SU-DHL-6 (cell line): Measurements from ENCODE around the gene PBRM1.

Experiments used
- H2AFZ ChIP-seq: fragments of 200-600 bp; sonication (generic); 2 replicates; pipeline ENCODE4 v1.6.1; 2014; ENCODE audit warnings: low read depth, mild to moderate bottlenecking, moderate library complexity, mixed read lengths, antibody characterized with exemption, low read length; ENCODE audit not compliant: severe bottlenecking
- H3F3A ChIP-seq: fragments of 200-600 bp; shearing (Covaris generic); 2 replicates; pipeline ENCODE4 v1.6.0; 2016; ENCODE audit warnings: antibody characterized with exemption, mild to moderate bottlenecking; ENCODE audit not compliant: insufficient read depth
- H3K27ac ChIP-seq: fragments of 200-600 bp; sonication (generic); 2 replicates; pipeline ENCODE4 v1.5.1; 2016; ENCODE audit warnings: low read depth, mild to moderate bottlenecking, low read length, moderate library complexity, mixed read lengths
- H3K27me3 ChIP-seq: fragments of 200-600 bp; sonication (generic), shearing (Covaris generic); 2 replicates; pipeline ENCODE4 v1.6.0; 2014; ENCODE audit warnings: mild to moderate bottlenecking, low read length
- H3K36me3 ChIP-seq: fragments of 200-600 bp; sonication (generic); 2 replicates; pipeline ENCODE4 v1.6.1; 2014; ENCODE audit warnings: mild to moderate bottlenecking, low read length, mixed read lengths
- H3K4me2 ChIP-seq: fragments of 300-600, 200-600 bp; shearing (Covaris generic), sonication (generic); 2 replicates; pipeline ENCODE4 v1.6.0; 2014; ENCODE audit warnings: low read length, low read depth, mild to moderate bottlenecking; ENCODE audit not compliant: poor library complexity, severe bottlenecking
- H3K4me3 ChIP-seq: fragments of 200-600 bp; sonication (generic); 2 replicates; pipeline ENCODE4 v1.5.1; 2014; ENCODE audit warnings: antibody characterized with exemption, low read length, mild to moderate bottlenecking, mixed read lengths; ENCODE audit not compliant: insufficient read depth, poor library complexity, severe bottlenecking
- H3K79me2 ChIP-seq: fragments of 200-600 bp; sonication (generic); 2 replicates; pipeline ENCODE4 v1.6.1; 2014; ENCODE audit warnings: mild to moderate bottlenecking, low read length, moderate library complexity; ENCODE audit not compliant: insufficient read depth
- H3K9ac ChIP-seq: fragments of 200-600 bp; sonication (generic); 2 replicates; pipeline ENCODE4 v1.7.0; 2014; ENCODE audit warnings: mild to moderate bottlenecking, low read length
- H3K9me2 ChIP-seq: fragments of 200-600 bp; sonication (generic); replicated peaks from 2 replicates; pipeline ENCODE4 v1.6.1; 2014; ENCODE audit warnings: low read length; ENCODE audit not compliant: insufficient read depth
- H3K9me3 ChIP-seq: fragments of 200-600 bp; sonication (generic); 2 replicates; pipeline ENCODE4 v1.6.1; 2014; ENCODE audit warnings: low read length, mixed read lengths; ENCODE audit not compliant: insufficient read depth
- H4K20me1 ChIP-seq: fragments of 200-600 bp; sonication (generic); 2 replicates; pipeline ENCODE4 v1.6.1; 2014; ENCODE audit warnings: low read depth, mild to moderate bottlenecking, antibody characterized with exemption, low read length, moderate library complexity, mixed read lengths
- CTCF ChIP-seq: fragments of 200-600 bp; sonication (generic); IDR thresholded peaks from one replicate; pipeline ENCODE4 v1.5.1; 2017; ENCODE audit warnings: antibody characterized with exemption, mild to moderate bottlenecking, low read length, moderate library complexity; ENCODE audit not compliant: insufficient read depth, poor library complexity, severe bottlenecking
- EZH2phosphoT487 ChIP-seq: fragments of 200-600 bp; sonication (generic), shearing (Covaris generic); conservative IDR thresholded peaks from 2 replicates; pipeline ENCODE4 v1.6.1; 2018; ENCODE audit warnings: mild to moderate bottlenecking, antibody characterized with exemption, low read length, moderate library complexity, mixed read lengths

The PBRM1 gene

GRCh38 chr3:52525680-52526561 lies 159.8 kb downstream of the PBRM1 start:
- Histone ChIP-seq H3K79me2 (peaks cover 16% of the 10 kb centered on the region), H3K9me3 (no peaks in the 10 kb centered on the region), H3F3A (no peaks in the 10 kb centered on the region), H4K20me1 (no peaks in the 10 kb centered on the region; the same call in 1 of the 2 replicates), H3K9ac (no peak overlapping the region), H2AFZ (no peak overlapping the region), H3K9me2 (no peaks in the 10 kb centered on the region), H3K4me3 (no peak overlapping the region), H3K27ac (no peak overlapping the region), H3K36me3 (peaks cover 4% of the 10 kb centered on the region; the same call in 1 of the 2 replicates), H3K4me2 (no peak overlapping the region), H3K27me3 (no peaks in the 10 kb centered on the region)
- no peak for TF ChIP-seq CTCF
- no peak for TF ChIP-seq EZH2phosphoT487

GRCh38 chr3:52524752-52525679 lies 160.7 kb downstream of the PBRM1 start:
- peaks cover 7% of the 10 kb centered on the region for H3K79me2 ChIP-seq
- no peaks in the 10 kb centered on the region for H3K9me2 ChIP-seq
- no peak overlapping the region for H3K27ac ChIP-seq
- H3K4me3 ChIP-seq: no peak overlapping the region
- H3F3A ChIP-seq: no peaks in the 10 kb centered on the region
- no peak overlapping the region for H3K4me2 ChIP-seq
- TF ChIP-seq EZH2phosphoT487: no peak
- no peak for TF ChIP-seq CTCF
- no peak overlapping the region for H3K9ac ChIP-seq
- H3K9me3 ChIP-seq: no peaks in the 10 kb centered on the region
- no peaks in the 10 kb centered on the region for H3K27me3 ChIP-seq
- H3K36me3 ChIP-seq: peaks cover 4% of the 10 kb centered on the region; the same call in 1 of the 2 replicates
- H4K20me1 ChIP-seq: no peaks in the 10 kb centered on the region
- H2AFZ ChIP-seq: no peak overlapping the region

- no peaks in the 10 kb centered on the region for H3F3A ChIP-seq
- H3K9ac ChIP-seq: no peak overlapping the region
- H3K4me2 ChIP-seq: no peak overlapping the region
- TF ChIP-seq EZH2phosphoT487 (no peak), CTCF (no peak)
- no peaks in the 10 kb centered on the region for H3K9me2 ChIP-seq
- no peaks in the 10 kb centered on the region for H3K9me3 ChIP-seq
- no peaks in the 10 kb centered on the region for H4K20me1 ChIP-seq
- no peaks in the 10 kb centered on the region for H3K79me2 ChIP-seq
- H3K27ac ChIP-seq: no peak overlapping the region
- no peak overlapping the region for H3K4me3 ChIP-seq
- H3K27me3 ChIP-seq: no peaks in the 10 kb centered on the region
- peaks cover 4% of the 10 kb centered on the region; the same call in 1 of the 2 replicates for H3K36me3 ChIP-seq
- no peak overlapping the region for H2AFZ ChIP-seq
Measured at GRCh38 chr3:52524258-52524751, 161.4 kb downstream of the PBRM1 start.
